ENCODE results near the gene RBCK1. TPM values are rescaled to one million over a fixed set of nuclear protein-coding genes. Genes with fewer than 3 reads are reported as not detected.
"Not testable (repeated sequence)": the region's sequence is repeated elsewhere in the genome, so short reads cannot be mapped to it uniquely, and the experiment has no call there.

RBCK1 gene
- total and polyA plus RNA-seq, 9 donors: 53.5 to 86.9 (median 76.6) TPM

GRCh38 chr20:370151-370600, 37.9 kb upstream of the RBCK1 start:
- no peaks in the 10 kb centered on the region for H3K27me3 ChIP-seq
- WGBS, 3 donors: 72 to 80% (median 77%) methylated on average over 7 of the region's 7 CpGs
- TF ChIP-seq CTCF (IDR thresholded peaks at IDR 0.05): no peak
- TF ChIP-seq EP300 (IDR thresholded peaks at IDR 0.05): no peak
- TF ChIP-seq POLR2A (IDR thresholded peaks at IDR 0.05): no peak
- intact Hi-C loops (cut with DNase I): no loop called here
- H3K9me3 ChIP-seq: no peaks in the 10 kb centered on the region
- no peaks in the 10 kb centered on the region for H3K4me1 ChIP-seq (ENCODE audit: insufficient read depth)
- H3K27ac ChIP-seq: no peak overlapping the region
- no peak for DNase-seq
- no peaks in the 10 kb centered on the region for H3K36me3 ChIP-seq
- no peak overlapping the region for H3K4me3 ChIP-seq

- DNase-seq: no peak
- no peaks in the 10 kb centered on the region for H3K27me3 ChIP-seq
- no peaks in the 10 kb centered on the region for H3K4me1 ChIP-seq (ENCODE audit: insufficient read depth)
- no peak overlapping the region for H3K27ac ChIP-seq
- no peak overlapping the region for H3K4me3 ChIP-seq
- intact Hi-C loops (cut with DNase I): no loop called here
- H3K9me3 ChIP-seq: no peaks in the 10 kb centered on the region
- H3K36me3 ChIP-seq: no peaks in the 10 kb centered on the region
- WGBS, 3 donors: 77 to 79% (median 78%) methylated on average over 6 to 7 of the region's 7 CpGs
- TF ChIP-seq POLR2A (IDR thresholded peaks at IDR 0.05): no peak
- TF ChIP-seq EP300 (IDR thresholded peaks at IDR 0.05): no peak
- no peak for TF ChIP-seq CTCF (IDR thresholded peaks at IDR 0.05)
Observed at GRCh38 chr20:370977-371754, 36.9 kb upstream of the RBCK1 start.

- DNase-seq: peak in 1 of 5 donors; percentile 42
- intact Hi-C loops (cut with DNase I): no loop called here
- Histone ChIP-seq H3K27ac (no peak overlapping the region), H3K4me3 (no peak overlapping the region), H3K4me1 (ENCODE audit: insufficient read depth) (no peaks in the 10 kb centered on the region), H3K27me3 (no peaks in the 10 kb centered on the region), H3K9me3 (no peaks in the 10 kb centered on the region), H3K36me3 (no peaks in the 10 kb centered on the region)
- TF ChIP-seq POLR2A (IDR thresholded peaks at IDR 0.05) (no peak), CTCF (IDR thresholded peaks at IDR 0.05) (no peak), EP300 (IDR thresholded peaks at IDR 0.05) (no peak)
- 80 to 84% (median 80%) methylated on average over 10 of the region's 10 CpGs for WGBS, 3 donors
Observed at GRCh38 chr20:371755-372542, 36.1 kb upstream of the RBCK1 start.

GRCh38 chr20:372543-373082, 35.5 kb upstream of the RBCK1 start:
- intact Hi-C loops (cut with DNase I); H3K27ac ChIP-seq; H3K27me3 ChIP-seq; H3K9me3 ChIP-seq; H3K36me3 ChIP-seq; H3K4me3 ChIP-seq; DNase-seq; H3K4me1 ChIP-seq (ENCODE audit: insufficient read depth): not testable (repeated sequence)
- 93% methylated on average over 11 of the region's 11 CpGs for WGBS, 3 donors

All from ovary (tissue), 9 donors.